HG03280 (cell line): ENCODE results near the gene CTBP1.

Experiments
- ATAC-seq: cut with Tn5 transposase; IDR thresholded peaks from one replicate; pipeline ENCODE4 v1.9.1; 2021; ENCODE audit warnings: mild to moderate bottlenecking, moderate library complexity; ENCODE audit not compliant: unreplicated experiment

The CTBP1 gene

GRCh38 chr4:1177274-1178141, 71.4 kb downstream of the CTBP1 start:
- no peak for ATAC-seq

GRCh38 chr4:1176398-1177273, 72.3 kb downstream of the CTBP1 start:
- no peak for ATAC-seq

DNA sequence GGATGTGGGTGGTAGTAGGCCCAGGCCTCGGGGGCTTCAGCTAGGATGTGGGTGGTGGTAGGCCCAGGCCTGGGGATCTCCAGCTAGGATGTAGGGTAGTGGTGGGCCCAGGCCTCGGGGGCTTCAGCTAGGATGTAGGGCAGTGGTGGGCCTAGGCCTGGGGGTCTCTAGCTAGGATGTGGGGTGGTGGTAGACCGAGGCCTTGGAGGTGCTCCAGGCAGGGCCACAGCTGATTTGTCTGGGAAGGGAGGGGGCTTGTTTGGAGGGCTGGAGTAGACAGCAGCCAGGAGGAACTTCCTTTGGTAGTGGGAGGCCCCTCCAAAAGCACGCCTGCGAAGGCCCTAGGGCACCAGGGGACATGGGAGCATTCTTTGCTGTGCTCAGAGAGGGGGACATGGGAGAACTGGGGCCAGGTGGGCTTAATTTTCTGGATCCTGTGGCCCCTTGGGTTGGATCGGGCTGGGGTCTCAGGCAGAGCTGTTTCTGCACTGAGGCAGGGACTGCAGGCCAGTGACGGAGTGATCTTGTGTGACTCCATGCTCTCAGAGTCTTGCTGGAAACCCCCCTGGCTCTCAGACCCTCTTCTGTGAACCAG, 73.2 kb downstream of the CTBP1 start:
- ATAC-seq = no peak

- no peak for ATAC-seq
Measured at GRCh38 chr4:1174941-1175634, 73.8 kb downstream of the CTBP1 start.

- ATAC-seq = no peak
Measured at GRCh38 chr4:1172971-1173757, 75.8 kb downstream of the CTBP1 start.

GRCh38 chr4:1172228-1172851, 76.6 kb downstream of the CTBP1 start, which contains the start of gene SPON2:
SPON2 (minus strand) TSS chr4:1172583.
- no peak for ATAC-seq

- no peak for ATAC-seq
Measured at GRCh38 chr4:1171311-1172227, 77.4 kb downstream of the CTBP1 start.

GRCh38 chr4:1170976-1171310, 78.0 kb downstream of the CTBP1 start:
- no peak for ATAC-seq

DNA sequence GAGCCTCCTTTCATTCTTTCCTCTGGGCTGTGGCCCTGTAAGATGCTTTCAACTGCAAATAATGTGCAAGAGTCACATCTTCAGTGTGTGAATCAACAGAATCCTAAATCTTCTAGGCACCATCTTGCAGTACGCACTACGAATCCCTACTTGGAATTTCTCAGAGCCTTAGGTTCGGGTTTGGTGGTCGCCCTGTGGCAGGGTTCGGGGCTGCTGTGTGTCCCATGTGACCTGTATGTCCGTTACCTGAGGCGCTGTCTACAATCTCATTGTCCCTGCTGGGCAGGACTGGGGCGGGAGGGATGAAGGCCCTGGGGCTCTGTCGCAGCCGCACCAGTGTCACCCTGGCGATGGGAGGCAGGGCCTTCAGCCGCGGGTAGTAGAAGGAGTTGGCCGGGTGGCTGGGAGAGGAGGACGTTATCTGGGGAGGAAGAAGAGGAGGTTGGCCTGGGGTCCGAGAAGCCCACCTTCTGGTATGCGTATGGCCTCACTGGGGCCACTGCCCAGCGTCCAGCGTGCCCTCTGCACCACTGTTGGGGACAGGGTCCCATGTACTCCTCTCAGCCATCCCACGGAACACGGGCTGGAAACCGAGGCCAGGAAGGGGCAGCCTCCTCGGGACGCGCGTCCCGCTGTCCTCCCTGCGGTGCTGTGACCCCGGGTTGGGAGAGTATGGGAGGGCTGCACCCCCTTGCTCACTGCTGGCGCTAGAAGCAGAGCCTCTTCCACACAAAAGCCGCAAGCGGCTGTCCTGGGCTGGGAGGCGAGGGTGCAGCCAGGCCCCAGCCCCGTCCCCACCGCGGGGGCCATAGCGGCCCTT, 78.6 kb downstream of the CTBP1 start:
- no peak for ATAC-seq

- ATAC-seq = no peak
Measured at GRCh38 chr4:1169691-1170096, 79.2 kb downstream of the CTBP1 start.

DNA sequence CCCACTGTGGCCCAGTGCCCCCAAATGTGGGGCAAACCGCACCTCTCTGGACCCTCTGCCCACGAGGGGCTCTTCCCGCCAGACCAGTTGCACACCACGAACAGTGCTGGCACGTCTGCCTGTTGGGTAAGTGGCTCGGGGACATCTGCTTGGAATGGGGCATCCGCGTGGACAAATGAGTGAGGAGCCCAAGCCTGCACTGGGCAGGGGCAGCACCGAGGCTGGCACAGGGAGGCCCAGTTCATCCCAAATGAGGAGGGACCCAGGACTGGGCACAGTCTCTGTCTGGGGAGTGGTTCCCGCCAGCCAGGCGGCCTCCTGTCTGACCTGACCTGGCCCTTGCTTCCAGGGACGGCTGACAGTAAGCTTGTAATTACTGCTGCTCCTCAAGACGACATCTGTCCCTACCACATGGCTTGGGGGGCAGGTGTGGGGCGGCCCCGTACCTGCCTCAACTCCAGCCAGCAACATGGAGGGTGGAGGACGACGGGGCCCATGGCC, 79.7 kb downstream of the CTBP1 start:
- ATAC-seq = no peak

- no peak for ATAC-seq
Measured at GRCh38 chr4:1168191-1169101, 80.5 kb downstream of the CTBP1 start.

DNA sequence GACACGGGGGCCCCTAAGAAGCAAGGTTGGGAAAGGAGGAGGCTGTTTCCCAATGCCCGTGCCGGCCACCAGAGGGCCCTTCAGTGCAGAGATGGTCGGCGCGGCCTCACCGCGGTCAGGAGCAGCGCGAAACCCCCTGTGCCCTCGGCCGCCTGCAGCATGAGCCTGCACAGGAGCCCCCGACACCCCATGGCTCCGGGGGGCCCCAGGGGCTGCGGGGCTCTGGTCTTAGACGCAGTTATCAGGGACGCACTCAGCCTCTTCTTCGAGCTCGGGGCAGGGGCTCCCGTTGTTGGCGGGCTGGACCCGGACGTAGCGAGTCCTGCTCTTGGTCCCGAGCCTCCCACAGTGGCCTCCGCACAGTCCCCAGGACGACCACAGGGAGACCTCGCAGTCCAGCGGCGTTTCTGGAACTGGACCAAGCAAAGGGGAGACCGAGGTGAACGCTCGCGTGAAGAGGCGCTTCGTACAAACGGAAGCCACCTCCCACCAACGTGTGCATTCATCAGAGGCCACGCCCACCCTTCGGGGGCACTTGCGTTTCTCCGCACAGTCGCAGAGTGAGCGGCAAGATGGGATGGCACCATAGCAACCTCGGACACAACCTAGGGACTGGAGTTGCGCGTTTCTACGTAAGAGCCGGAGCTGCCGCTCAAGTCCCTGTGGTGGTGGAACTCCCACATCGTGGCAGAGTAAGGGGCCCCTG, 81.5 kb downstream of the CTBP1 start:
- peak; percentile 86 for ATAC-seq

- peak; percentile 3 for ATAC-seq
Measured at GRCh38 chr4:1166509-1167243, 82.3 kb downstream of the CTBP1 start.

- no peak for ATAC-seq
Measured at GRCh38 chr4:1164956-1165545, 83.9 kb downstream of the CTBP1 start.
